ENCODE data around the gene GRM2.

- TF ChIP-seq SIN3A (IDR thresholded peaks at IDR 0.05; ENCODE audit: borderline replicate concordance, insufficient read depth, low read length) (no peak), POLR2AphosphoS5 (IDR thresholded peaks at IDR 0.05; ENCODE audit: low read depth, low read length) (no peak)
Observed at GRCh38 chr3:51688206-51688600, 18.7 kb upstream of the GRM2 start.

All from PFSK-1 (cell line).